Thyroid gland (tissue), 4 donors: Measurements from ENCODE around the gene FMN1.

Experiments
- POLR2A ChIP-seq, 2 donors: fragments of 450-650 bp; IDR thresholded peaks; one replicate each; pipeline ENCODE4 v1.6.1; 2017; ENCODE audit warnings: antibody characterized with exemption in 2 of 2, mild to moderate bottlenecking in 2 of 2, moderate library complexity in 1 of 2
- TF ChIP-seq, protein P1 (sequence below), 6 experiments: fragments of 200-600 bp in 3 of 6; fragments of 450-650 bp in 3 of 6; sonication (generic) in 3 of 6; IDR thresholded peaks; one replicate each; pipeline ENCODE4 v1.5.1; 2016 to 2019; ENCODE audit warnings: antibody characterized with exemption in 6 of 6, mild to moderate bottlenecking in 2 of 6, inconsistent platforms in 1 of 6, moderate library complexity in 1 of 6

- TF ChIP-seq POLR2A (IDR thresholded peaks at IDR 0.05): no peak
- TF ChIP-seq, protein P1, sequence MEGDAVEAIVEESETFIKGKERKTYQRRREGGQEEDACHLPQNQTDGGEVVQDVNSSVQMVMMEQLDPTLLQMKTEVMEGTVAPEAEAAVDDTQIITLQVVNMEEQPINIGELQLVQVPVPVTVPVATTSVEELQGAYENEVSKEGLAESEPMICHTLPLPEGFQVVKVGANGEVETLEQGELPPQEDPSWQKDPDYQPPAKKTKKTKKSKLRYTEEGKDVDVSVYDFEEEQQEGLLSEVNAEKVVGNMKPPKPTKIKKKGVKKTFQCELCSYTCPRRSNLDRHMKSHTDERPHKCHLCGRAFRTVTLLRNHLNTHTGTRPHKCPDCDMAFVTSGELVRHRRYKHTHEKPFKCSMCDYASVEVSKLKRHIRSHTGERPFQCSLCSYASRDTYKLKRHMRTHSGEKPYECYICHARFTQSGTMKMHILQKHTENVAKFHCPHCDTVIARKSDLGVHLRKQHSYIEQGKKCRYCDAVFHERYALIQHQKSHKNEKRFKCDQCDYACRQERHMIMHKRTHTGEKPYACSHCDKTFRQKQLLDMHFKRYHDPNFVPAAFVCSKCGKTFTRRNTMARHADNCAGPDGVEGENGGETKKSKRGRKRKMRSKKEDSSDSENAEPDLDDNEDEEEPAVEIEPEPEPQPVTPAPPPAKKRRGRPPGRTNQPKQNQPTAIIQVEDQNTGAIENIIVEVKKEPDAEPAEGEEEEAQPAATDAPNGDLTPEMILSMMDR (IDR thresholded peaks at IDR 0.05): no peak
Measured at GRCh38 chr15:32905481-32905880, 289.0 kb downstream of the FMN1 start.
